Common myeloid progenitor, CD34-positive (primary cell): Measurements from ENCODE around the gene TMPRSS6.
A peak's percentile ranks its signal among the peaks of the same experiment; 100 is the strongest.

Experiments
- CTCF ChIA-PET: fragments of 350-600 bp; sonication (Branson Sonifier 250); formaldehyde crosslinking; loops from one replicate; lab custom pipeline; 2021; ENCODE audit warnings: antibody characterized with exemption; lab: Charles Lee
- POLR2A ChIA-PET: fragments of 350-600 bp; sonication (Branson Sonifier 250); formaldehyde crosslinking; loops from one replicate; lab custom pipeline; 2021; ENCODE audit warnings: antibody characterized with exemption; lab: Charles Lee
- DNase-seq, 3 donors: peaks; one replicate each; pipeline versions ENCODE4 v3.0.0 to v3.0.0-alpha.2; 2013
- H3K27ac ChIP-seq, 2 experiments: 1 replicate in 1 of 2; 2 replicates in 1 of 2; pipeline ENCODE4 v1.7.0; 2013; ENCODE audit warnings: inconsistent platforms in 2 of 2, low read length in 2 of 2, mild to moderate bottlenecking in 2 of 2, low read depth in 1 of 2, moderate library complexity in 1 of 2; ENCODE audit not compliant: severe bottlenecking in 2 of 2, insufficient read depth in 1 of 2, poor library complexity in 1 of 2
- H3K27me3 ChIP-seq, 5 experiments: replicated peaks in 2 of 5; 1 replicate in 3 of 5; 2 replicates in 2 of 5; pipeline versions ENCODE4 v1.6.1 to v1.7.0; 2013; ENCODE audit warnings: low read length in 4 of 5, mild to moderate bottlenecking in 2 of 5, moderate library complexity in 2 of 5, inconsistent platforms in 1 of 5; ENCODE audit not compliant: insufficient read depth in 5 of 5, control insufficient read depth in 4 of 5
- H3K36me3 ChIP-seq, 4 experiments: 1 replicate in 2 of 4; 2 replicates in 2 of 4; pipeline versions ENCODE4 v1.6.1 to v1.7.0; 2013; ENCODE audit warnings: low read length in 3 of 4, control low read depth in 1 of 4, mild to moderate bottlenecking in 1 of 4; ENCODE audit not compliant: control insufficient read depth in 4 of 4, insufficient read depth in 4 of 4
- H3K4me1 ChIP-seq, 4 experiments: 1 replicate in 3 of 4; 2 replicates in 1 of 4; pipeline versions ENCODE4 v1.6.1 to v1.7.1; 2013; ENCODE audit warnings: low read length in 3 of 4, mild to moderate bottlenecking in 3 of 4, control low read depth in 1 of 4, inconsistent platforms in 1 of 4, moderate library complexity in 1 of 4; ENCODE audit not compliant: control insufficient read depth in 4 of 4, insufficient read depth in 4 of 4; ENCODE audit errors: control extremely low read depth in 1 of 4
- H3K4me3 ChIP-seq, 7 experiments: 1 replicate in 4 of 7; 2 replicates in 3 of 7; pipeline versions ENCODE4 v1.5.1 to v1.7.0; 2013; ENCODE audit warnings: mild to moderate bottlenecking in 7 of 7, low read length in 6 of 7, moderate library complexity in 6 of 7, inconsistent platforms in 2 of 7, low read depth in 2 of 7, control low read depth in 1 of 7; ENCODE audit not compliant: insufficient read depth in 4 of 7, control insufficient read depth in 1 of 7; ENCODE audit errors: extremely low read depth in 1 of 7
- H3K9me3 ChIP-seq, 5 experiments: 1 replicate in 4 of 5; 2 replicates in 1 of 5; pipeline versions ENCODE4 v1.6.1 to v1.7.1; 2013; ENCODE audit warnings: low read length in 4 of 5, mild to moderate bottlenecking in 2 of 5, inconsistent platforms in 1 of 5, low read depth in 1 of 5, moderate library complexity in 1 of 5; ENCODE audit not compliant: control insufficient read depth in 4 of 5, insufficient read depth in 2 of 5; ENCODE audit errors: control extremely low read depth in 1 of 5
- WGBS: methylation state at CpG from one replicate; pipeline ENCODE4 v1.1.5; 2013; ENCODE audit not compliant: insufficient coverage; 5-methylcytosine and 5-hydroxymethylcytosine counted together

TMPRSS6 gene

GRCh38 chr22:37018086-37018814 is 91.3 kb downstream of the TMPRSS6 start:
- Histone ChIP-seq H3K27me3 (peaks cover 0 to 7% (median 0%) of the 10 kb centered on the region in 5 experiments), H3K9me3 (no peaks in the 10 kb centered on the region), H3K4me3 (peak overlapping the region in 6 of 7 experiments; percentile 58 to 91 (median 80)), H3K27ac (no peak overlapping the region), H3K36me3 (peaks cover 0 to 20% (median 0%) of the 10 kb centered on the region in 4 experiments), H3K4me1 (peaks cover 3 to 38% (median 18%) of the 10 kb centered on the region in 4 experiments)
- DNase-seq = no peak
- POLR2A ChIA-PET = interaction anchor here (0.9 kb wide), 1 partner anchor 16 kb away, joined by 3 read pairs; no protein-coding TSS in a partner anchor
- CTCF ChIA-PET = interaction anchor here (0.9 to 5.5 kb wide), 7 partner anchors 14 to 152 kb away, joined by 3 to 39 read pairs (median 3); no protein-coding TSS in a partner anchor
- 98% methylated on average over 39 of the region's 45 CpGs for WGBS

DNA sequence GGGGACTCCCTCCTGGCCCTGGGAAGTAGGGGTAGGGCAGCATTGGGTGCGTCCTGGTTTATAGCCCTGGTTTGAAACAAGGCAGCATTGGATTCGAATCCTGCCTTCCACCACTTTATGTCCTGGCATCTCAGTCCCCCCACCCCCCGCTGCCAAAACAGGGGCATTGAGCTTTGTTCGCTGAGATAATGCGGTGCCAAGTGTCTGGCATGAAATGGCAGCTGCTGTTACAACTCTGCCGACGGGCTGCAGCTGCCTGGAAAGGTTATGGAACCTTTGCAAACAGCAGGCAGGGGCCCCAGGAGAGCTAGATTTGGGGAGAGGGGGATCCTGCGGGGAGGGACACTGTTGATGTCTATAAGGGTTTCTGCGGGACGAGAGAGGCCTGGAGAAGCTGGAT is 92.2 kb downstream of the TMPRSS6 start:
- H3K27me3 ChIP-seq = peaks cover 0 to 7% (median 0%) of the 10 kb centered on the region in 5 experiments
- CTCF ChIA-PET = interaction anchor here (1.0 to 5.5 kb wide), 4 partner anchors 8 to 145 kb away, joined by 3 to 39 read pairs (median 4); no protein-coding TSS in a partner anchor
- peaks cover 0 to 15% (median 0%) of the 10 kb centered on the region in 4 experiments for H3K36me3 ChIP-seq
- no peaks in the 10 kb centered on the region for H3K9me3 ChIP-seq
- WGBS = 98% methylated on average over 10 of the region's 10 CpGs
- DNase-seq = no peak
- no peak overlapping the region for H3K27ac ChIP-seq
- H3K4me1 ChIP-seq = peaks cover 3 to 34% (median 18%) of the 10 kb centered on the region in 4 experiments
- POLR2A ChIA-PET = no interaction called here
- H3K4me3 ChIP-seq = no peak overlapping the region

DNA sequence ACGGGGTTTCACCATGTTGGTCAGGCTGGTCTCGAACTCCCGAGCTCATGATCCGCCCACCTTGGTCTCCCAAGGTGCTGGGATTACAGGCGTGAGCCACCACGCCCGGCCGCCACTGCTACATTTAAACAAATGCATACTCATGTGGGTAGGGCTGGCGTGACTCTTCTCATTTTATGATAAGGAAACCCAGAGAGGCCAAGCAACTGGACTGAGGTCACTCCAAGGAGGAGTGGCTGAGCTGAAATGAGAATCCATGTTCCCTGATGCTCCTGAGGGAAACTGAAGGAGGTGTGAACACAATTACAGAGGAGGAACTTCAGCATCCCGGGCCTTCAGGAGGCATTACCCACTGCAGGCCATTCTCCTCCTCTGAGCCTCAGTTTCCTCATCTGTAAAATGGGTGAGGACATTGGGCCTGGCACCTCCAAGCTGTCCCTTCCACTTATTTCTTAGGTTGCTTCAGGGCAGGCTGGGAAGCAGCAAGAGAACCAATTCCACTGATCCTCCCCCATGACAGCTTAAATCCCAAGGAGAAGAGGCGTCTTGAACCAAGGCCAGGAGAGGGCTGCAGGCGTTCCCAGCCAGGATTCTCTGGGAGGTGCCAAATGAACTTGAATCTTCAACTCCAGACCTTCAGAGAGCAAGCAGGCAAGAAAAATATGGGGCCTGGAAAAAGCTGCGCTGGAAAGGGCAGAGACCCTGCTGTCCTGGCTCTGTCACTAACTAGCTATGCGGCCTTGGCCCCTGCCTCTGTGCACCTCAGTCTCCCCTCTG is 93.2 kb downstream of the TMPRSS6 start:
- H3K36me3 ChIP-seq = peaks cover 0 to 15% (median 0%) of the 10 kb centered on the region in 4 experiments
- DNase-seq = no peak
- ChIA-PET POLR2A (no interaction called here), CTCF (interaction anchor here (1.0 kb wide), 1 partner anchor 28 kb away, joined by 4 read pairs; no protein-coding TSS in a partner anchor)
- H3K4me3 ChIP-seq = no peak overlapping the region
- H3K27me3 ChIP-seq = peaks cover 0 to 7% (median 0%) of the 10 kb centered on the region in 5 experiments
- WGBS = 93% methylated on average over 10 of the region's 14 CpGs
- H3K4me1 ChIP-seq = peaks cover 3 to 25% (median 16%) of the 10 kb centered on the region in 4 experiments
- H3K9me3 ChIP-seq = no peaks in the 10 kb centered on the region
- H3K27ac ChIP-seq = no peak overlapping the region

- DNase-seq = no peak
- CTCF ChIA-PET = interaction anchor here (1.0 kb wide), 1 partner anchor 29 kb away, joined by 4 read pairs; no protein-coding TSS in a partner anchor
- POLR2A ChIA-PET = no interaction called here
- no peak overlapping the region for H3K27ac ChIP-seq
- WGBS = 84% methylated on average over 4 of the region's 4 CpGs
- no peaks in the 10 kb centered on the region for H3K9me3 ChIP-seq
- peaks cover 0 to 8% (median 3%) of the 10 kb centered on the region in 5 experiments for H3K27me3 ChIP-seq
- no peak overlapping the region for H3K4me3 ChIP-seq
- H3K4me1 ChIP-seq = peaks cover 3 to 22% (median 13%) of the 10 kb centered on the region in 4 experiments
- peaks cover 0 to 15% (median 0%) of the 10 kb centered on the region in 4 experiments for H3K36me3 ChIP-seq
These were observed 94.0 kb downstream of the TMPRSS6 start for GRCh38 chr22:37015587-37015878.
